ENCODE data around the gene RADX.

RADX gene

GRCh38 chrX:106611679-106612392 is at the start of gene RADX:
Gene RADX, plus strand, starts transcription at chrX:106611978. Its CDS starts 103 bp downstream, at chrX:106612081.
- no peak within 1 kb of the TSS for H3K27ac ChIP-seq (ENCODE audit: low read depth, low read length)
- peak within 1 kb of the TSS; percentile 44 to 73 for H3K4me3 ChIP-seq (ENCODE audit: low read depth in 1 of 2, low read length in 2 of 2)
- peak within 1 kb of the TSS; percentile 51 for H3K9ac ChIP-seq (ENCODE audit: low read length)
- no peaks in the 10 kb centered on the region for H3K27me3 ChIP-seq (ENCODE audit: control insufficient read depth in 1 of 2, insufficient read depth in 2 of 2, low read length in 2 of 2)
- no peaks in the 10 kb centered on the region for H3K36me3 ChIP-seq (ENCODE audit: insufficient read depth, low read length)
- H3K9me3 ChIP-seq (ENCODE audit: low read length) = no peaks in the 10 kb centered on the region
- H3K4me1 ChIP-seq (ENCODE audit: insufficient read depth, low read length) = no peaks in the 10 kb centered on the region

GRCh38 chrX:106564986-106565385 is 46.8 kb upstream of the RADX start:
- H3K27me3 ChIP-seq (ENCODE audit: control insufficient read depth in 1 of 2, insufficient read depth in 2 of 2, low read length in 2 of 2) = peaks cover 0 to 12% of the 10 kb centered on the region in 2 donors
- H3K9me3 ChIP-seq (ENCODE audit: low read length) = no peaks in the 10 kb centered on the region
- H3K36me3 ChIP-seq (ENCODE audit: insufficient read depth, low read length) = no peaks in the 10 kb centered on the region
- no peaks in the 10 kb centered on the region for H3K4me1 ChIP-seq (ENCODE audit: insufficient read depth, low read length)
- no peak overlapping the region for H3K9ac ChIP-seq (ENCODE audit: low read length)
- H3K27ac ChIP-seq (ENCODE audit: low read depth, low read length) = no peak overlapping the region
- H3K4me3 ChIP-seq (ENCODE audit: low read depth in 1 of 2, low read length in 2 of 2) = no peak overlapping the region

GRCh38 chrX:106566362-106566761 is 45.4 kb upstream of the RADX start:
- H3K9me3 ChIP-seq (ENCODE audit: low read length) = no peaks in the 10 kb centered on the region
- no peaks in the 10 kb centered on the region for H3K4me1 ChIP-seq (ENCODE audit: insufficient read depth, low read length)
- peaks cover 0 to 12% of the 10 kb centered on the region in 2 donors for H3K27me3 ChIP-seq (ENCODE audit: control insufficient read depth in 1 of 2, insufficient read depth in 2 of 2, low read length in 2 of 2)
- H3K36me3 ChIP-seq (ENCODE audit: insufficient read depth, low read length) = no peaks in the 10 kb centered on the region
- H3K4me3 ChIP-seq (ENCODE audit: low read depth in 1 of 2, low read length in 2 of 2) = no peak overlapping the region
- H3K27ac ChIP-seq (ENCODE audit: low read depth, low read length) = no peak overlapping the region
- H3K9ac ChIP-seq (ENCODE audit: low read length) = no peak overlapping the region

- Histone ChIP-seq H3K9me3 (ENCODE audit: low read length) (no peaks in the 10 kb centered on the region), H3K9ac (ENCODE audit: low read length) (no peak overlapping the region), H3K36me3 (ENCODE audit: insufficient read depth, low read length) (no peaks in the 10 kb centered on the region)
Measured at GRCh38 chrX:106581856-106582255, 29.9 kb upstream of the RADX start.

GRCh38 chrX:106585478-106585877 is 26.3 kb upstream of the RADX start:
- no peaks in the 10 kb centered on the region for H3K9me3 ChIP-seq (ENCODE audit: low read length)
- no peaks in the 10 kb centered on the region for H3K36me3 ChIP-seq (ENCODE audit: insufficient read depth, low read length)
- H3K9ac ChIP-seq (ENCODE audit: low read length) = no peak overlapping the region
- no peaks in the 10 kb centered on the region for H3K27me3 ChIP-seq (ENCODE audit: control insufficient read depth in 1 of 2, insufficient read depth in 2 of 2, low read length in 2 of 2)
- no peaks in the 10 kb centered on the region for H3K4me1 ChIP-seq (ENCODE audit: insufficient read depth, low read length)
- H3K4me3 ChIP-seq (ENCODE audit: low read depth in 1 of 2, low read length in 2 of 2) = no peak overlapping the region
- H3K27ac ChIP-seq (ENCODE audit: low read depth, low read length) = no peak overlapping the region

More at GRCh38 chrX:106581856-106582255, 29.9 kb upstream of the RADX start:
- H3K27ac ChIP-seq (ENCODE audit: low read depth, low read length) = no peak overlapping the region
- H3K4me3 ChIP-seq (ENCODE audit: low read depth in 1 of 2, low read length in 2 of 2) = no peak overlapping the region
- H3K4me1 ChIP-seq (ENCODE audit: insufficient read depth, low read length) = no peaks in the 10 kb centered on the region
- no peaks in the 10 kb centered on the region for H3K27me3 ChIP-seq (ENCODE audit: control insufficient read depth in 1 of 2, insufficient read depth in 2 of 2, low read length in 2 of 2)

GRCh38 chrX:106588801-106589200 is 23.0 kb upstream of the RADX start:
- no peaks in the 10 kb centered on the region for H3K27me3 ChIP-seq (ENCODE audit: control insufficient read depth in 1 of 2, insufficient read depth in 2 of 2, low read length in 2 of 2)
- H3K36me3 ChIP-seq (ENCODE audit: insufficient read depth, low read length) = no peaks in the 10 kb centered on the region
- H3K4me1 ChIP-seq (ENCODE audit: insufficient read depth, low read length) = no peaks in the 10 kb centered on the region
- H3K9ac ChIP-seq (ENCODE audit: low read length) = no peak overlapping the region
- H3K27ac ChIP-seq (ENCODE audit: low read depth, low read length) = no peak overlapping the region
- no peaks in the 10 kb centered on the region for H3K9me3 ChIP-seq (ENCODE audit: low read length)
- H3K4me3 ChIP-seq (ENCODE audit: low read depth in 1 of 2, low read length in 2 of 2) = no peak overlapping the region

- Histone ChIP-seq H3K4me3 (ENCODE audit: low read depth in 1 of 2, low read length in 2 of 2) (no peak overlapping the region), H3K4me1 (ENCODE audit: insufficient read depth, low read length) (no peaks in the 10 kb centered on the region), H3K9ac (ENCODE audit: low read length) (no peak overlapping the region), H3K9me3 (ENCODE audit: low read length) (no peaks in the 10 kb centered on the region), H3K27me3 (ENCODE audit: control insufficient read depth in 1 of 2, insufficient read depth in 2 of 2, low read length in 2 of 2) (peaks cover 0 to 6% of the 10 kb centered on the region in 2 donors), H3K36me3 (ENCODE audit: insufficient read depth, low read length) (no peaks in the 10 kb centered on the region), H3K27ac (ENCODE audit: low read depth, low read length) (no peak overlapping the region)
Measured at GRCh38 chrX:106599411-106599810, 12.4 kb upstream of the RADX start.

- H3K4me1 ChIP-seq (ENCODE audit: insufficient read depth, low read length) = no peaks in the 10 kb centered on the region
- no peaks in the 10 kb centered on the region for H3K9me3 ChIP-seq (ENCODE audit: low read length)
- H3K9ac ChIP-seq (ENCODE audit: low read length) = no peak overlapping the region
- H3K27me3 ChIP-seq (ENCODE audit: control insufficient read depth in 1 of 2, insufficient read depth in 2 of 2, low read length in 2 of 2) = no peaks in the 10 kb centered on the region
- H3K27ac ChIP-seq (ENCODE audit: low read depth, low read length) = no peak overlapping the region
- no peak overlapping the region for H3K4me3 ChIP-seq (ENCODE audit: low read depth in 1 of 2, low read length in 2 of 2)
- H3K36me3 ChIP-seq (ENCODE audit: insufficient read depth, low read length) = no peaks in the 10 kb centered on the region
Measured at GRCh38 chrX:106606571-106606970, 5.2 kb upstream of the RADX start.

- Histone ChIP-seq H3K4me3 (ENCODE audit: low read depth in 1 of 2, low read length in 2 of 2) (no peak overlapping the region), H3K36me3 (ENCODE audit: insufficient read depth, low read length) (no peaks in the 10 kb centered on the region), H3K9me3 (ENCODE audit: low read length) (no peaks in the 10 kb centered on the region), H3K4me1 (ENCODE audit: insufficient read depth, low read length) (no peaks in the 10 kb centered on the region), H3K27ac (ENCODE audit: low read depth, low read length) (no peak overlapping the region), H3K9ac (ENCODE audit: low read length) (no peak overlapping the region), H3K27me3 (ENCODE audit: control insufficient read depth in 1 of 2, insufficient read depth in 2 of 2, low read length in 2 of 2) (no peaks in the 10 kb centered on the region)
Measured at GRCh38 chrX:106608016-106608415, 3.8 kb upstream of the RADX start.

GRCh38 chrX:106611317-106611678 is 480 bp upstream of the RADX start:
- Histone ChIP-seq H3K9ac (ENCODE audit: low read length) (no peak overlapping the region), H3K9me3 (ENCODE audit: low read length) (no peaks in the 10 kb centered on the region), H3K27ac (ENCODE audit: low read depth, low read length) (no peak overlapping the region)

GRCh38 chrX:106612393-106612763 is 600 bp downstream of the RADX start:
- Histone ChIP-seq H3K27ac (ENCODE audit: low read depth, low read length) (no peak overlapping the region), H3K9ac (ENCODE audit: low read length) (peak overlapping the region; percentile 51), H3K4me3 (ENCODE audit: low read depth in 1 of 2, low read length in 2 of 2) (peak overlapping the region; percentile 44 to 73), H3K36me3 (ENCODE audit: insufficient read depth, low read length) (no peaks in the 10 kb centered on the region), H3K4me1 (ENCODE audit: insufficient read depth, low read length) (no peaks in the 10 kb centered on the region), H3K9me3 (ENCODE audit: low read length) (no peaks in the 10 kb centered on the region), H3K27me3 (ENCODE audit: control insufficient read depth in 1 of 2, insufficient read depth in 2 of 2, low read length in 2 of 2) (no peaks in the 10 kb centered on the region)

More at GRCh38 chrX:106611317-106611678, 480 bp upstream of the RADX start:
- H3K4me1 ChIP-seq (ENCODE audit: insufficient read depth, low read length) = no peaks in the 10 kb centered on the region
- no peaks in the 10 kb centered on the region for H3K36me3 ChIP-seq (ENCODE audit: insufficient read depth, low read length)
- peak overlapping the region; percentile 44 to 73 for H3K4me3 ChIP-seq (ENCODE audit: low read depth in 1 of 2, low read length in 2 of 2)
- H3K27me3 ChIP-seq (ENCODE audit: control insufficient read depth in 1 of 2, insufficient read depth in 2 of 2, low read length in 2 of 2) = no peaks in the 10 kb centered on the region

GRCh38 chrX:106613277-106613676 is 1.5 kb downstream of the RADX start:
- Histone ChIP-seq H3K27ac (ENCODE audit: low read depth, low read length) (no peak overlapping the region), H3K36me3 (ENCODE audit: insufficient read depth, low read length) (no peaks in the 10 kb centered on the region), H3K27me3 (ENCODE audit: control insufficient read depth in 1 of 2, insufficient read depth in 2 of 2, low read length in 2 of 2) (no peaks in the 10 kb centered on the region), H3K4me3 (ENCODE audit: low read depth in 1 of 2, low read length in 2 of 2) (no peak overlapping the region), H3K4me1 (ENCODE audit: insufficient read depth, low read length) (no peaks in the 10 kb centered on the region), H3K9me3 (ENCODE audit: low read length) (no peaks in the 10 kb centered on the region), H3K9ac (ENCODE audit: low read length) (no peak overlapping the region)
